NCI-H146 treated with DMSO at 0.1 percent for 48 hours (cell line): ENCODE measurements around the gene CDK14.

ENCODE experiments used
- DNase-seq: peaks from one replicate; lab custom pipeline; 2025; ENCODE audit not compliant: unreplicated experiment; lab: John Stamatoyannopoulos, UW

The CDK14 gene

DNA sequence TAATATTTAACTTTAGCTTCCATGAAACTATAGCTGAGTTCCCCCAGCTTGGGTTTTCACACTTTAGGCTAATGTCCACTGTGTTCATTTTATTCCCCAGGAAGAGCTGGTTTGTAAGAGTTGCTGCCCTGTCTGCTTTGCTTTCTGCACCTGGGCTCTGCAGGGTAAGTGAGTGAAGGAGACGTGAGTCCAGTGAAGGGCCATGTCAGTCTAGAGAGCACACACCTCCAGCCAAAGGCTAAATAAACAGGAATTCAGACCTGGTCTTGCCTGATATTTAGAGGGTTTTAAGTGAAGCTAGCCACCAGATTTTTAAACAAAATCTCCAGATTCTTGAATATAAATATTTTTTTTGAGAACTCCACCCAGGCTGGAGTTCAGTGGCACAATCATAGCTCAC is 643.7 kb downstream of the CDK14 start:
- DNase-seq = no peak

DNA sequence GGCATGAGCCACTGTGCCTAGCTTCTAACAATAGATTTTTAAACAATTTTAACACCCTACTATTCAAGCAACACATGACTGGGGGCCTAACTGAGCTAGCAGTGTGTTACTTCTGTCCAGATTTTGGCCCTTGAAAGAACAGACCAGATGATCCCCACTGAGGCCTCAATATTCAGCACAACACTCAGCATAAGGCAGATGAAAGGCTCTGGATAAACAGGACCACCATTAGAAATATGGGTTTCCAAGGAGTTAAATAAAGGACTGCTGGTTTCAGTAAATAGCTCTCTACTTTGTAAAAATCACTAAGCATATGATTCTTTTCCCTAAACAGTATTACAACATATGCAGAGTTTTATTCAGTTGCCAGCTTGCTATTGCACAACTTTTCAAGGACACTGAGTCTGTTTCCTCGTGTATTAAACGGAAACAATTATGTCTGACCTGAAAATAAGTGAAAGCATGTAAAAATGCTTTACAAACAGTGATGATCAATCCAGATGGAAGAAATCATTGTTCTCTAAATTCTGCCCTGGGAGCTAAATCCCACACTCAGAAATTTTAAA is 644.3 kb downstream of the CDK14 start:
- DNase-seq = no peak

DNA sequence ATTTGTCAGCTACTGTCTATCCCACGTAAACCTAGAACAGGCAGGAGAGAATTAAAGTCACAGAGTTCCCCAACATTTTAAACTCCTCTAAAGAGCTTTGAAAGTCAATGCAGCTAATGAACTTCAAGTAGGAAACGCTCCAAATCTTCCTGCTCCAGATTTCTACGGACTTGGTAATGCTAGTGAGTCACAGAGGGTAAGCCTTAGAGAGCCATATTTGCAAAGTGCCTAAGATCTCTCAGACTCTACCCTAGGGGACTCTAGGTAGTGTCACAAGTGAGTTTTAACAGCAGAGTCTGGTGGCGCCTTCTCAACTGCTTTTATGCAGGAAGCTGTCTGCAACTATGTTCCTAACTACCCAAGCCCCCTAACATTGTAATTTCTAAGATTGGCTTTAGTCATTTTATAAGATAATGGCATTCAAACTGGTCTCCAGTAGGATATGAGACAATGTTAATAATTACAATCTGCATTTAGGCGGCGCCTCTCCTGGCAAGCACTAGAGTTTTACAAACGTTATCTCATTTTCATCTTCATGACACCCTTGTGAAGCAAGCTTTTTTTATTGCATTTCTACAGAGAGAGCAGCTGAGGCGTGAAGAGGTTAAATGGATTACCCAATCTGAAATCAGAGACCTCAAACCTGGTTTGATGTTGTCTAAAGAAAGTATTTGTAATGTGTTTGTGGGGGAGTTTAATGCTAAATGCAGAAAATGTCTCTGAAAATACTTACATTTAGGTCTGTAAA is 646.1 kb downstream of the CDK14 start:
- no peak for DNase-seq

DNA sequence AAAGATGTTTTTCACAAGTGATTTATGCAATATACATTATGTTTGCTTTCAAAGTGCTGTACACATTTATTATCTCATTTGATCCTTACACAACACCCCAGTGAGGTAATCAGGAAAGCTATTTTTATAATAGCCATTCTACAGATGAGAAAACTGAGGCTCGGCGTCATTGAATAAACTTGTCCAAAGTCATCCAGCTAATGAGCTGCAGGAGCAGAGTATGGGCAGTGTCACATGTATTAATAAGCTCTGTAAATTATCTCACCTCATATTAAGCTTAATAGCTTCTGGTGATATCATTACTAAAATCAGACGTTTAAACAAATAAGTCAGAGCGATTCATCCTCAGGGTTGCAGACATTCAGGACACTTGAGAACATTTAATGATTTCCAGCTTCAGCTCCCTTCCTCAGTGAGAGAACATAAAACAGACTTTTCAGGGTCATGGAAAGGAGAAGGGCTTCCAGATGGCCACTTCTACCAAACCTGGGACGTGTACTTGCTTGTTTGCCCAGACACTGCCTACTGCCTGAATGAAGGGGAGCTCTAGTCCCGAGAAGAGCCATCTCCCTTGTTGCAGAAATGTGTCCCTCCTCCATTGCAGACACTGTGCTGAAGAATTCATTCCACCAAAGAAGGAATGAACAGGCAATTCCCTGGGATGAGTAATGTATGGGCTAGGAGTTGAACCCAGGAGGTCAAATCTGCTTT is 647.6 kb downstream of the CDK14 start:
- no peak for DNase-seq

DNA sequence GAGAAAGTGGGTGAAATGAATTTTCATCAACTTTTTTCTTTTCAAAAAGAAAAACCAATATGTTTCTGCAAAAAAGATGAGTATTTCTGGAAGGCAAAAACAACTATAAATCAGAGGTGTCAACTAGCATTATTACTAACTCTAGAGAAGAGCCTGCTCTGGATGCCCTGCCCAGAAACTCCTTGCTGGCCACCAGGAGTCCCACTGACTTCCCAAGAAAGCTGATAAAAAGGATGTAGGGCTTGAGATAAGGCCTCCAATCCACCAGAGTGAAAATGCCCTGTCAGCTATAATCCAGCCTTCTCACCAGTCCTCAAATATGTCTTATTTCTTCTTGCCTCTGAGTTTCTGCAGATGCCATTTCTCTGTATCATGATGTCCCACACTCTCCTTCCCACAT is 651.4 kb downstream of the CDK14 start:
- DNase-seq = no peak

DNA sequence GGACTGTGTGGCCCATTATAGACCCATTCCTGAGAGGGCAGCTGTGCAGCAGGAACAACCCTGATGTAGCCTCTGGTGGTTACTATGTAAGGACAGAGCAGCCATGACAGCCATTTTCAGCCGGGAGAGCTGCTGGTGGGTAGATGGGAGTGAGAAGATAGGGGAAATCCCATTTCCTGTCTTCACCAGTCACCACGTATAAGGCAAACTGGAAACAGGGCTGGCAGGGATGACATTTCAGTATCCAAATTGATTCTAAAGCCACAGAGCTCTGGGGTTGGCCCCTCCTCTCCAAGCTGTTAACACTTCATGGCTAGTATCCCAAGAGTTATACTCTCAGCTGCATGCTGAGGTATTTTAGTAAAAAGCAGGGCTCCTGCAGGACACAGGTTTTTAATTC is 652.9 kb downstream of the CDK14 start:
- DNase-seq = no peak

DNA sequence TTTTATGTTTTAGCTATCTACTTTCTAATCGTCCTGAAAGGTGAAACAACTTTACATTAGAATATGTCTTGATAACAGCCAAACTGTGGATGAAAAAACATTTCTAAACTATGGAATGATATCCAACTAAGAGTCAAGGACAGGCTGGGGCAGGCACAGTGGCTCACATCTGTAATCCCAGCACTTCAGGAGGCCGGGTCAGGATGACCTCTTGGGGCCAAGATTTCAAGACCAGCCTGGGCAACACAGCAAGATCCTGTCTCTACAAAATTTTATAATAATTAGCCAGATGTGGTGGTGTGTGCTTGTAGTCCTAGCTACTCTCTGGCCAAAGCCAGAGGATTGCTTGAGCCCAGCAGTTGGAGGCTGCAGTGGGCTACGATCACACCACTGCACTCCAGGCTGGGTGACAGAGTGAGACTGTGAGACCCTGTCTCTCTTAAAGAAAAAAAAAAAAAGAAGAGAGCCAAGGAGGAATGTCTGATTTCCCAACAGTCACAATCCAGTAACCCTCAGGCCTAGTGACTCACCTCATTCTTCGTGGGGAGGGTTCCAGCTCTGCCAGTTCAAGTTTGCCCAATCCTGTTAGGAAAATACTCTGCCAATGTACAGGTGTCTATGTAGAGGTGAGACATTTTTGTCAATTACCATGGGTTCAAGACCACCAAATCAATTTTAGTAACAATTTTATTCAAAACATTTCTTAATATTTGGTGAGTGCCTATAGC is 653.5 kb downstream of the CDK14 start:
- no peak for DNase-seq

DNA sequence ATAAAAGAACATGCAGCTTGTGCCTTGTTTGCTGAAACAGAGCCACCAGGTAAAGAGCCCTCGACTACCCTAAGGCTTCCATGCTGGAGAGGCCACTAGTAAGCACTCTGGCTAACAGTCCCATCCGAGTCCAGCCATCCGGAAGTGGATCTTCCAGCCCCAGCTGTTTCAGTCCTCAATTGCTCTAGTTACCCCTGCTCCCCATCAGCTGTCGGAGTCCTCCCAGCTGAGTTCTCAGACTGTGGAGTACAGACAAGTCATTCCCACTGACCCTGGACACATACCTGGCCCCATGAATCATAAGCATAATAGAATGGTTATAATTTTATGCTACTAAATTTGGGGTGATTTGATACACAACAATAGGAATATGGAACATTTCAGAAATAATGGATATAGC is 654.6 kb downstream of the CDK14 start:
- DNase-seq = no peak

DNA sequence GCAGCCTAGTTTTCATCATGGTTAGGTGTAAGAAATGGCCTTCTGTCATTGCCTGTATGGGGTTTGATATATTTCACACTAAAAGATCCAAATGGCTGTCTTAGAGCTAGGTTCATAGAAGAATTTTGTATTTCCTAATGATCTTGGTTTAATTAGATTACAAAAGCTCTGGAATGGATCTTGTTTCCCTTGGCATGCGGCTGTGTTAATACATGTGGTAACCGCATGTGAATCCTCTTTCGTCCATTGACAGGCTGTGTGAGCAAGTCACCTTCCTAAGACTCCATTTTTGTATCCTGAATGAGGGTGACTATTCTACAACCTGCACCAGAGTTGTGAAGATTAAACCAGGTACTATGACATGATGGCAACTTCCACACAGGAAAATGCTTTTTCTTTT is 655.8 kb downstream of the CDK14 start:
- no peak for DNase-seq
